Hepatocyte (in vitro differentiated cells): Measurements from ENCODE around the gene LRFN4.

Experiments used
- EZH2phosphoT487 ChIP-seq: fragments of 200-600 bp; sonication (generic); IDR thresholded peaks from one replicate; pipeline ENCODE4 v1.6.1; 2018; ENCODE audit warnings: antibody characterized with exemption, mild to moderate bottlenecking, low read depth, moderate library complexity; ENCODE audit not compliant: unreplicated experiment, severe bottlenecking
- TF ChIP-seq, protein P1 (sequence below): fragments of 200-600 bp; sonication (generic); IDR thresholded peaks from 2 replicates; pipeline ENCODE4 v1.5.1; 2016; ENCODE audit warnings: antibody characterized with exemption, mild to moderate bottlenecking; ENCODE audit not compliant: poor library complexity

DNA sequence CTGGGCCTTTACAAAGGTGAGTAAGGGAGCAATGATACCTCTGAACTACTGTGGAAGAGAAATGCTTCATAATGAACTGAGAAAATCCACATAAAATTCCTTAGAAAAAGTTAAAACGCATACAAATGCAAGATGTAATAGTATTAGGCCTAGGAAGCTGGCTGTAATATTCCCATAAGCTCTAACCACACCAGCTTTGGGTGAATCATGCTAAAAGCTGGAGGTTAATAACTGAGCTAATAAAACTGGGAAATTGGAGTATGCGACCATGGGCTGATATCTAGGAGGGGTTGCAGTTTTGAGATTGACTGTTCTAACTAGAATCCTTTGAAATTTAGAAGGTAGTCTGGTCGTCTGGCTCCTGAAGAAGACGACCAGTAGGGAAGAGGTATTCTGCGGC lies 42.2 kb upstream of the LRFN4 start:
- TF ChIP-seq, protein P1, sequence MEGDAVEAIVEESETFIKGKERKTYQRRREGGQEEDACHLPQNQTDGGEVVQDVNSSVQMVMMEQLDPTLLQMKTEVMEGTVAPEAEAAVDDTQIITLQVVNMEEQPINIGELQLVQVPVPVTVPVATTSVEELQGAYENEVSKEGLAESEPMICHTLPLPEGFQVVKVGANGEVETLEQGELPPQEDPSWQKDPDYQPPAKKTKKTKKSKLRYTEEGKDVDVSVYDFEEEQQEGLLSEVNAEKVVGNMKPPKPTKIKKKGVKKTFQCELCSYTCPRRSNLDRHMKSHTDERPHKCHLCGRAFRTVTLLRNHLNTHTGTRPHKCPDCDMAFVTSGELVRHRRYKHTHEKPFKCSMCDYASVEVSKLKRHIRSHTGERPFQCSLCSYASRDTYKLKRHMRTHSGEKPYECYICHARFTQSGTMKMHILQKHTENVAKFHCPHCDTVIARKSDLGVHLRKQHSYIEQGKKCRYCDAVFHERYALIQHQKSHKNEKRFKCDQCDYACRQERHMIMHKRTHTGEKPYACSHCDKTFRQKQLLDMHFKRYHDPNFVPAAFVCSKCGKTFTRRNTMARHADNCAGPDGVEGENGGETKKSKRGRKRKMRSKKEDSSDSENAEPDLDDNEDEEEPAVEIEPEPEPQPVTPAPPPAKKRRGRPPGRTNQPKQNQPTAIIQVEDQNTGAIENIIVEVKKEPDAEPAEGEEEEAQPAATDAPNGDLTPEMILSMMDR = no peak
- TF ChIP-seq EZH2phosphoT487 = no peak
